GM21723 (cell line): Measurements from ENCODE around the gene FAM124A.
A peak's percentile ranks its signal among the peaks of the same experiment; 100 is the strongest.

Source experiments
- ATAC-seq: cut with Tn5 transposase; IDR thresholded peaks from one replicate; pipeline ENCODE4 v1.9.1; 2021; ENCODE audit warnings: mild to moderate bottlenecking, moderate library complexity; ENCODE audit not compliant: unreplicated experiment

FAM124A gene

DNA sequence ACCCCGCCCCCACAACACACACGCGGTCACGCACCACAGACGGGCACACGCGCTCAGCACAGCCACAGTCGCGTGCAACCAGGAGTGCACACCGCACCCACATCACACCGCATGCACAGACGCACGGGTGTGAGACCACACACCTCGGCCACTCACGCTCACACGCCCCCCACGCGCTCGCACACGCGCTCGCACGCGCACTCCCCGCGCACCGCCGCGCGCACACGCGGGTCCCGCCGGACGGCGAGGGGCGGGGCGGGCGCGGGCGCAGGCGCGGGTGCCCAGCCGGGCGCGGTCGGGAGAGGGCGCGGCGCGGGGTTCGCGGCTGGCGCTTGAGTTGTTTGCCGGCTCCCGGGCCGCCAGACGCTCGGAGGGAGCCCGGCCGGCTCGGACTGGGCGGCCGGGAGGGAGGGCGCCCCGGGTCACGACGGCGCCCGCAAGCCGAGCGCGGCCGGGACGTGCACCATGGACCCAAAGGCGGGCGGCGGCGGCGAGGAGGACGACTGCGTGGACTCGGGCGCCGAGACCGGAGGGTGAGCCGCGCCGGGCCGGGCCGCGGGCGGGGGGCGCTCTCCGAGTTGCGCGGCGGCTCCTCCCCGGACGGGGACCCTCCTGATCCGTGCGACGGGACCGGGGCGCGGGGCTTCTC lies at the start of gene FAM124A:
Gene FAM124A, plus strand, starts transcription at position 362 of the 649 bp plus-strand sequence. Its CDS starts 104 bp downstream, at position 466.
- peak; percentile 85 for ATAC-seq

DNA sequence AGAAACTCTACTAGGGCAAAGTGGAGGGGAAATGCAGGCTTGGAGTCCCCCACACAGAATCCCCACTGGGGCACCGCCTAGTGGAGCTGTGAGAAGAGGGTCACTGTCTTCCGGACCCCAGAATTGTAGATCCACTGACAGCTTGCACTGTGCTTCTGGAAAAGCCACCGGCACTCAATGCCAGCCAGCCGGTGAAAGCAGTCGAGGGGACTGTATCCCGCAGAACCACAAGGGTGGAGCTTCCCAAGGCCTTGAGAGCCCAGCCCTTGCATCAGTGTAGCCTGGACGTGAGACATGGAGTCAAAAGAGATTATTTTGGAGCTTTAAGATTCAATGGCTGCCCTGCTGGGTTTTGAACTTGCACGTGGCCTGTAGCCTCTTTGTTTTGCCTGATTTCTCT lies 47.2 kb upstream of the FAM124A start:
- ATAC-seq: no peak

DNA sequence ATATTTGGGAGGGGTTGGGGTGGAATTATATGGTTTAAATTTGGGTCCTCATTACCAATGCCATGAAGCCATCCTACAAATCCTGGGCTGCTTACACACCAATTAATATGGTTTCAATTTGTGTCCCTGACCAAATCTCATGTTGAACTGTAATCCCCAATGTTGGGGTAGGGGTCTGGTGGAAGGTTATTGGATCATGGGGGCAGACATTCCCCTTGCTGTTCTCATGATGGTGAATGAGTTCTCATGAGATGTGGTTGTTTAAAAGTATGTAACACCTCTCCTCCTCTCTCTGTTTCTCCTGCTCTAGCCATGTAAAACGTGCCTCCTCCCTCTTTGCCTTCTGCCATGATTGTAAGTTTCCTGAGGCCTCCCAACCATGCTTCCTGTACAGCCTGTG lies 46.6 kb upstream of the FAM124A start:
- no peak for ATAC-seq

GRCh38 chr13:51177188-51177587 lies 45.0 kb upstream of the FAM124A start:
- ATAC-seq: no peak

- no peak for ATAC-seq
Observed at GRCh38 chr13:51178456-51179074, 43.6 kb upstream of the FAM124A start.

DNA sequence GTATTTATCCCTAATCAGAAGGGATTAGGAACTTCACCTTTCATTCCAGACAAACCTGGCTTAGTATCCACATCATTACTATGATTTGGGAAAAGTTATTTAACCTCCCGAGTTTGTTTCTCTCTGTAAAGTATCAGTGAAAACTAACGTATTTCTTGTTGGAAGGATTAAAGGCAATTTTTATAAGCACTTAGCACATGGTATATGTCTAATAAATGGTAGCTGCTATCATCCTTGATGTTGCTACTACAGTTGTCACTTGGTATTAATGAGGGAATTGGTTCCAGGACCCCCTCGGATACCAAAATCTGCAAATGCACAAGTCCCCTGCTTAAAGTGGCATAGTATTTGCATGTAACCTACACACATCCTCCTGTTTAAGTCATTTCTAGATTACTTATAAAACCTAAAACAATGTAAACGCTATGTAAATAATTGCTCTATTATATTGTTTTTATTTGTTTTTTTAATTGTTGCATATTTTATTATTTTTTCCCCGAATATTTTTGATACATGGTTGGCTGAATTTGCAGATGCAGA lies 42.7 kb upstream of the FAM124A start:
- no peak for ATAC-seq

DNA sequence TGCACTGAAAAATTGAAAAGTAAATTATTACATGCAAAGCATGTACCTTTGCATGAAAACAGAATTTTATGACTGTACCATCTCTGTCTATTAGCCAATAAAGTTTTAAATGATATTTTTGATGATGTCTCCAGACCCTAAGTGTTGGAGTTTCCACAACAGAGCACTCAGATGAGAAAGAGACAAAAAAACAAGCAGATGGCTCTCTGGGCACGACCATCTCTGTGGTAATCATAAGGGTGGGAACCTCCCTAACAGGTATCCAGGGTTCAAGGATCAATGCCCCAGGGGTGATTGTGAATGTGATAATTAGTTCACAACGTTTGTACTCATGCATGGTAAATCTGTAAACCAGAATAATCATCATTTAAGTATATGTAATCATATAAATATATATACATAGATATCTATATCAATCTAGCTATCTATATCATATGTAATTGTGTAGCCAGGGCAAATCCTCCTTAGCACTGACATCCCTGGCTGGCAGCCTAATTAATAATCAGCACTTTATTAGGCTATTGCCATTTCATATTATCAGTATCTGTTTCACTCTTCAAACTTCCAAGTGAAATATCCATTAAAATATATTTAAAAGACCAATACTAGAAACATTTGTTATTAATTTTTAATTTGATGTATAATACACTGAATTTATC lies 41.2 kb upstream of the FAM124A start:
- ATAC-seq: no peak

- ATAC-seq: no peak
Observed at GRCh38 chr13:51181786-51182383, 40.3 kb upstream of the FAM124A start.

DNA sequence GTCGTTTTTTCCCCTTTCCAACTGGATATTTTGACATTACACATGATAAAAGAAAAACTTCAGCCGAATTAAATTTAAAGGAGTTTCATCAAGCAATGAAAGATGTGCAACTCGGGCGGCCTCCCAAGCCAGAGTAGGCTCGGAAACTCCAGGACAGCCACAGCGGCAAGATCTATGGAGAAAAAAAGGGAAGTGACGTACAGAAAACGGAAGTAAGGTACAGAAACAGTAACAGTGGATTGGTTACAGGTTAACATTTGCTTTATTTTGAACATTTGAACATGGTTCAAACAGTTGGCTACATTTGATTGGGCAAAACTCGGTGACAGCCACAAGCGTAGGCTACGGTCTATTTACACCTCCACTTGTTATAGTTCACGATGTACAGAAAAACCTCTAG lies 30.5 kb upstream of the FAM124A start:
- no peak for ATAC-seq

GRCh38 chr13:51192348-51192747 lies 29.9 kb upstream of the FAM124A start:
- no peak for ATAC-seq

- no peak for ATAC-seq
Observed at GRCh38 chr13:51193387-51193786, 28.8 kb upstream of the FAM124A start.

DNA sequence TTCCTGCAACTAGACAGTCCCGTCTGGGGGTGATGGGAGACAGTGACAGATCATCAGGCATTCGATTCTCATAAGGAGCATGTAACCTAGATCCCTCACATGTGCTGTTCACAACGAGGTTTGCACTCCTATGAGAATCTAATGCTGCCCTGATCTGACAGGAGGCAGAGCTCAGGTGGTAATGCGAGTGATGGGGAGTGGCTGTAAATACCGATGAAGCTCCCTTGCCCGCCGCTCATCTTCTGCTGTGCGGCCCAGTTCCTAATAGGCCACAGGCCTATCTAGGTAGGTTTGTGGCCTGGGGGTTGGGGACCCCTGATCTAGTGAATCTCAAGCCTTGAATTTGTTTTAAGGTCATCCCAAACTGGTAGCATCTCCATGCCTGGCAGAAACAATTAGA lies 27.3 kb upstream of the FAM124A start:
- no peak for ATAC-seq

DNA sequence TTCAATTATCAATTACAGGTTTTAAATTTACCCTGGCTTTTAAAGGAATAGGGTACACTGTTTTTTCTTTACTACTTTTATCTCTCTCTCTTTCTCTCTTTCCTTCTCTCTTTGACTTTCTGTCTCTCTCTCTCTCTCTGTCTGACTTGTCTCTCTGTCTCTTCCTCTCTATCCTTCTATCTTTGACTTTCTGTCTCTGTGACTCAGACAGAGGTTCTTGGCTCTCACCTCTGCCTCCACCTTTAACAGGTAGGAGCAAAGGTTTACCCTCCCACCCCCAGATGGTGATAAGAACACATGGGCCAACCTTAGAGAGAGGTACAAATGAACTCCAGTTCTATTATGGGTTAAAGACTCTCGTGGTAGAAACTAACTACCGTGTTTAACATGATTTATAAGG lies 20.3 kb upstream of the FAM124A start:
- no peak for ATAC-seq

DNA sequence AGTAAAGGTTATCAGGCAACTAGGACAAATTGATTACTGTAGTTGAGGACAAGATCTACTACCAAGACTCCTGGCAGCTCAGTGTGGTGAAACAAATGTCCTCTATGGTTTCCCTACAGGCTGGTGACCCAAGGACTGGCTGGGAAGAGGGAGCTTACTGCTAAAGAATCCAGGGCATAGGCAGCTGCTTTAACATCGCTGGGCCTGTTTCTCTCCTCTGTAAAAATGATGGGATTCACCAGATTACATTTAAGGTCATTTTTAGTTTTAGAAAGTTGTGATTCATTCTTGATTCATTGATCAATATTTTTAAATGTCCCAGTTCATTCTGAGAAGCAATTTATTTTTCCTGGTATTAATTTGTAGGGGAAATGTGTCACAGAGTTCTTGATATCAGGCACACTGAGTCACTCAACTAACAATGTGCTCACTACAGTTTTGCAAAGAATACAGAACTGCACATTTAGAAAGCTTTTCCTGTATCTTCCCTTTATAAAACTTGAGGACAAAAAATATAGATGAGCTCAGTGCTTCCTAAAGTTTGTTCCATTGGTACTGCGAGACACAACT lies 19.6 kb upstream of the FAM124A start:
- ATAC-seq: no peak

GRCh38 chr13:51206584-51206983 lies 15.6 kb upstream of the FAM124A start:
- no peak for ATAC-seq

- ATAC-seq: no peak
Observed at GRCh38 chr13:51207881-51208280, 14.3 kb upstream of the FAM124A start.

GRCh38 chr13:51208716-51209115 lies 13.5 kb upstream of the FAM124A start:
- ATAC-seq: no peak

- ATAC-seq: no peak
Observed at GRCh38 chr13:51211910-51212309, 10.3 kb upstream of the FAM124A start.

GRCh38 chr13:51212758-51213157 lies 9.4 kb upstream of the FAM124A start:
- ATAC-seq: no peak

DNA sequence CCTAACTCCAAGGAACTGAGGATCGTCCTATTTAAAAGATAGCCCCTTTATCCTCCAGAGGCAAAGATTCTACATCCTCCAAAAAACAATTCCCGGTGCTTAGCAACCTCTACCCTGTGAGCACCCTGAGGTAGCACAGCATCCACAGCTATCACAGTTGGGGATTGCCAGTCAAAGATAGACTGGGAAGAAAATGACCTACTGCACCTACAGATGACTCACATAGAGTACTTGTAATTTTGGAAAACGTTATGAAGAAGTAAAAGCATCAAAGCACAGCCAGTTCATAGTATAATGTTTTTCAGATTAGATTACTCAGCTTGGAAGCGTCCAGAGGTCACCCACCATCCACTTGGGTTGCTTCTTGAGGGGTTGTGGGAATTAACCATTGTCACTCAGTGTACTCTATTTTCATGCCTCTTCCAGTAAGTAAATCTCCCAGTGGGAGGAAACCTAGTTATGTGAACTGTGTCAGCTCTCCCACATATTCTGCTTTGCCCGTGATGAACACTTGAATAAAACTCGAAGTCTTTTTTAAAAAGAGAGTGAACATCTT lies 8.9 kb upstream of the FAM124A start:
- ATAC-seq: no peak

DNA sequence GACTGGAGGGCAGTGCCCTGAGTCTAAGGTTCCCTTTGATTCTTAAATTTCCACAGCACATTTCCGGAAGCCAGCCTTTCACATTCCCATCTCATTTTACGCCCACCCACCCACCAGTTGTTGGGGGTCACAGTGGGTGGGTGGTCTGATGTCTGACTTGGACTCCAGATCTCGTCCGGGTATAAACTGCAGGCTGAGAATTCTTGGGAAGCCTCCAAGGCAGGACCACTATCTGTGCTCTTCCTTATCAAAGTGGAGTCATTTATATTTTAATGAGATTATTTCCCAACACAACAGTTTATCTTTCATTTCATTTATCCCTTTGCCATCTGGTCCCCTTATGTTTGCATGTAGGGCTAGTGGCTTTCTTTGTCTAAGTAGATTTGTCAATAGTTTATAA lies 3.6 kb upstream of the FAM124A start:
- no peak for ATAC-seq
